GM19238 (cell line): ENCODE data around the gene GPR143.

Experiments
- DNase-seq: peaks from one replicate; pipeline ENCODE4 v3.0.0; 2011; ENCODE audit warnings: low spot score; ENCODE audit not compliant: insufficient read length

The GPR143 gene

DNA sequence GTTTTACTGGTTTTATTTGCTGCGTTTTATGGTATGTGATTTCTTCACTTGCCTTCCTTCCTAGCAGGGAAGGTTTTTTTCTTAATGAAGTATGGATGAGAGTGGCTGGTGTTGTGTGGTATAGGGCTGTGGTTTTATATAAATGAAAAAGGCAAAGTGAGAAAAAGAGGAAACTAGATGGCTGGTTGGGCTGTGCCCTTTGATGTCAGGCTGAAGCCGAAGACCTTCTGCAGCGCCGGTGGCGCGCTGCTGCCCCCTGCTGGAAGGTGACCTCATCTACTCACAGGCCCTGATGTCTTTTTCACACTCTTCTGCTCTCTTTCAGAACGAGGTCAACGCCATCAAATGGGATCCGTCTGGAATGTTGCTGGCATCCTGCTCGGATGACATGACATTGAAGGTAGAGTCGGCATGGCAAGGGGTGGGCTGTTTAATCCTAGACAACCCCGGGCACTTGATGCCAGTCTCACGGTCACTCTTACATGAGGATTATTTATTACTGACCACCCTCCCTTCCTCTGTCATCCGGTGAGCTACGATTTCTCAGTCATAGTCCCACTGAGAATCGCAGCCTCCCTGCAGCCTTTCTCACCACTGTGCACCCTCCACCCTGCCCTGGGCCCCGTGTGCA, 56.6 kb downstream of the GPR143 start:
- peak; percentile 56 for DNase-seq

DNA sequence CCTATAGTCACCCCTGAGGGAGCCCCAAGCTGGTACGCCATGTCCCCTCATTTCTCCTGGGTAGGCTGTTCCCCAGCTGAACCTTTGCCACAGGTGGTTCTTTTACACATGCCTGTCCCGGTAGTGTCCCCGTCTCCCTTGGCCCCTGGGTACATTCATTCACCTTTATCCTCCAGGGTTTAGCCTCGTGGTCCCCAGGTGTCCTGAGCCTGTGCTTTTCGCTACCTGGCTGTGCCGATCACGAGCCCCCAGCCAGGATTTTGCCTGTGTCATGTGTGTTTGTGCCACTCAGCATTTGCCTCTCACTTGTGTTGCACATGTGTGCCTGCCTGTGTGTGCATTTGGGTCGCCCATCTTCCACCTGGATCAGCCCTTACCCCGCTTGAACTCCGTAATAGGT, 57.6 kb downstream of the GPR143 start:
- no peak for DNase-seq

DNA sequence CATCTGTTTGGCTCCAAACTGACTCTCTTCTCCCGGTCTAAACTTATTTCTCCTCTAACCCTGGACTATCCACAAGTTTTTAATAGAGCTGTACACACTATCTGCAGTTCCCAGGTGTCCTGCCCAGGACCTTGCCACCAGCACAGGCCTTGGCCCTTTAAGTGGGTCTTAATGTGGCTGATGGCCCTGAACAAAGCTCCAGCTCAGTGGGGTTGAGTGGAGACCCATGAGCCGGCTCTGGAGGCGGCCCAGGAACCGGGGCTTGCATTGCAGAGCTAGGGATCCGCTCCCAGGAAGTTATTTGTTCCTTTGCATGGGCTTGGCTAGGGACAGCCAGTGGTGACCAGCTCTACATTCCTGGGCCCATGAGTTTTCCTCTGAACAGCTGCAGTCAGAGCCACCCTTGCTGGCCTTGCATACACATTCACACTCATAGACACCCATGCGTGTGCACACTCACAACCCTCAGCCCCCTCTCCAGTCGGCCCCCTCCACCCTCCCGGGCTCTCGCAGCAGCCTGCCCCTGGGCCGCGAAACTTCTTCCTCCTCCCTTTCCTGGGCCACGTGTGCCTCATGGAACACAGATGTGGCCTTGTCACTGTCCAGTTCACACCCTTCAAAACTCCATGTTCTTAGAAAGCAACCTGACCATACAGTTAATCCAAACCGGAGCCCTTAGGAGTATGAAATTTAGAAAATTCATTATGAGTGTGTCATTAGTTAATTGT, 58.2 kb downstream of the GPR143 start:
- DNase-seq, result no peak

DNA sequence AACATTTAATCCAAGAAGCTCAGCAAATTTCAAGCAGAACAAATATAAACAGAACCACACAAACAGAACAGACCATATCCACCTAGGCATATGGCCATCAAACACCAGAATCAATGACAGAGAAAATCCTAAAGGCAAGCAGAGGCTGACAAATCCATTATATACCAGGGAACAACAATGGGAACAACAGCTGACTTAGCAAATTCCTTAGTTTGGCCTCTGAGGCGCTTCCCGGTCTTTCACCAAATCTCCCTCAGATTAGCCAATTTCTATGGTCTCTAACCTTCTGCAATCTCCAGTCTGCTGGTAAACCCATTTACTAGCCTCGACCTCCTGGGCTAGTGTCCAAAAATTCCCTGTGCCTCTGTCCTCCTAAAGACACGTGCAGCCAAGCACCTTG, 59.2 kb downstream of the GPR143 start:
- no peak for DNase-seq

DNA sequence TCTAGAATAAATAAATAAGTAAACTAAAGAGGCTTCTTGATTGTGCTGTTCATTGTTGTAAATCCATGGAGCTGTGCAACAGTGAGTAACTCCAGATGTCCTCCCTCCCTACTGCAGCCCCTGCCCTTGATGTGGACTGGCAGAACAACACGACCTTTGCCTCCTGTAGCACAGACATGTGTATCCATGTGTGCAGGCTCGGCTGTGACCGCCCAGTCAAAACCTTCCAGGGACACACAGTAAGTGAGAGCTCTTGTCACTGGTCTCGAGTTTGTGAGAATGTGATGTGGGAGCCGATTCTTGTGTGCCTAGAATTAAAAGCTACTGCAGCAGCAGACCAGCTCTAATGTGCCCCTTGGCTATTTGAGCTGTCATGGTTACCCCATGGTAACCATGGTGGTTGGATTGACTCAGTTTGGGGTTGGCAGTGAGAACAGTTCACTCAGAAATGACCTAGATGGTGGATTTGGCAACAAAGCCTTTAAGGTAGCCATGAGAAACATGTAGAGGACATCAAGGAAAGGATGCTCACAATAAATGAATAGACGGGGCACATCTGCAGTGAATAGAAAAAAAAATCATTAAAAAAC, 60.7 kb downstream of the GPR143 start:
- no peak for DNase-seq

DNA sequence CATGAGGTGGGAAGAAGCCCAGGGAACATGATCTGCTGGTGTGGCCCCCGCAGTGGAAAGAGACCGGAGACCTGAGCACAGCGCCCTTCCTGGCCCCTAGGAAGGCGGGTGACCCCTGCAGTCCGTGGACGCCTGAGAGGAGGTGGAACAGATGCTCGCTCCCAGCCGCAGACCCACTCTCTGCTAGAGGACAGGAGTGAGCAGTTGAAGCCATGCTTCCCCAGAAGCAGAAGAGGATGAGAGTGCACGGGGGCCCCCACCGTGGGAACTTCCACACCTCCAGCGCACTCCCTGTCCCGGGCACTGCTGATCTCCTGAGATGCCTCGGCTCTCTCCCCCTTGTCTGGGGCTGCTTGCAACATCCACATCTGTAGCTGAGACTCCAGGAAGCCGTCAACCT, 62.2 kb downstream of the GPR143 start:
- no peak for DNase-seq

DNA sequence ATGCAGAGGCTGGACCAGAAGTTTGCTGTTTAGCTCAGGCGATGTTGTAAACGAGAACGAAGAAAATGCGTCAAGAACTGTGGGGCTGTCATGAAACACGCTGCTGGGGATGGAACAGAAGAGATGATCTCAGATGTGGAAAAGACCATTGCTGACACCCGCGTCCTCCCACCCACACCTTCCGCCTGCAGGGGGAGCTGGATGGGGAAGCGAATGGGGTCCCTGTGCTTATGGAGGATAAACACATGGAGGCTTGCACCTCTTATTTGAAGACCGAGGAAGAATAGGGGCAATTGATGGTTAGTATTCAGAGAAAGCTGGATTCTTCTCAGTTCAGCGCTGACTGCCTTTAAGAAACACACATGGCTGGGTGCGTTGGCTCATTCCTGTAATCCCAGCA, 63.9 kb downstream of the GPR143 start:
- no peak for DNase-seq

DNA sequence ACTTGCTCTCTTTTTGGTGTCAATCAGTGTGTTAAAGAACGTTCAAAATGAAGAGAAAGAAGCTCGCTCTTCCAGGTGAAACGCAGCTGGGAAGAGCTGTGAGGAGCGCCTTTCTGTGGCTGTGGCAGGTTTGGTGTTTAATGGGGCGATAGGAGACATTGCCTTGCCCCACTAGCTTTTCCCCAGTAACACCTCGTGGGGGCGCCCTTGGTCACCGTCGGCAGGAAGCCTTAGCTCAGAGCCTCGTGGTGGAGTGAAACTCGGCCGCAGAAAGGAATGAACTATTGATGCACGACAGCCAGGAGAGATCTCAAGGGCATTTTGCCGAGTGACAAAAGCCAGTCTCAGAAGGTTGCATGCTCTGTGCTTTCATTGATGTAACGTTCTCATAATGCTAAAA, 65.1 kb downstream of the GPR143 start:
- no peak for DNase-seq

DNA sequence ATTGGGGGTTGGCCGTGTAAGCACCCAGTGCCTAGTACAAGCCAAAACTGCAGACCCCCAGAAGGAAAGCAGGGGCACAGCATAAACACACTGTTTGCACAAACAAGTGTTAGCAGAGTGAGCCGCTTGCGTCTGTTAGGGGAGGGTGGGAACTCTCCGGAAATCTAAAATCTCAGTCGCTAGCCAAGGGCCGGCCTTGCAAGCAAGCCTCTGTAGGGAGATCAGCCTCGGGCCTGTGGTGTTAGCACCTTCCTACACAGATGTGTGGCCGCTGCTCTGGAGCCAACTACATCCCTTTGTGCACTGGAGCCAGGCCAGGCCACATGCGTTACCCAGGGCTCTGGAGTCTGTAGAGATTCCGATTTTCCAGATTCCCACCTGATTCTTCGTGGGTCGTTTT, 67.1 kb downstream of the GPR143 start:
- DNase-seq, result no peak

DNA sequence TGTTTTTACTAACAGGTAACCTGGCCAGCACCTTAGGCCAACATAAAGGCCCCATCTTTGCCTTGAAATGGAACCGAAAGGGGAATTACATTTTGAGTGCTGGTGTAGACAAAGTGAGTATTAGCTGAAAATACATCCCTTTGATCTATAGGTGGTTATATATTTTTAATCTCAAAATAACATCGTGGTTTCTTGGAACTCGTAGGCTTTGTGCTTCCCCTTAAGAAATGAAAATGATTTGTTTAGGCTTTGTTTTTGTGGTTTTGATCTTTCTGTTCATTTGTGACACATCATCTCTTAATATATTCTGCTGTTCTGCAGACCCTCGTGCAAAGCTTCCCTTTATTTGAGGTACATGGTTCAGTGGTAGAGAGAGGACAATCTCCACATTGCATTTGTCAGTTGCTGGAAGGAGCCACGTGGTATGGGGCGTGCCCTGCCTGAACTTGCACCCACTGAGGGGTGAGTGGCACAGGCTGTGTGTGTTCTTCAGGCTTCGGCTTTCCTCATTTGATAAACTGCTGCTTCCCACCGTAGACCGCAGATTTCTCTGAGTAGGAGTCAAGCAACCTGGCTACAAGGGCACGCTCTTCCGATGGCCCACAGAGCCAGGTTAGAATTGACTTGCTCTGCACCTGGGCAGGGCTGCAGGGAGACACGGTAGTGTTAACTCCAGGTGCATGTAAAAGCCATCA, 72.2 kb downstream of the GPR143 start:
- DNase-seq, result no peak

DNA sequence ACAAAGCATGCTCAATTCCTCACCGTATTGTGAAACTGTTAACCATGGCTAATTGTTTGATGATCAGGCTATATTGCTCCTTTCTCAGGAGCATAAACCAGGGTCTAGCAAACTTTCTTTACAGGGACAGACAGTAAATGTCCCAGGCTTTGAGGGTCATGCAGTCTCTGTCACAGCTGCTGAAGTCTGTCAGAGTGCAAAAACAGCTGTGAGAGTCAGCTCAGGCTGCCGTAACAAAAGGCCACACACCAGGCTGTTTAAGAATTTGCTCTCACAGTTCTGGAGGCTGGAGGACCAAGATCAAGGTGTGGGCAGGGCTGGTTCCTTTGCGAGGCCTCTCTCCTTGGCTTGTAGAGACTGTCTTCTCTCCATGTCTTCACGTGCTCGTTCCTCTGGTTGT, 75.6 kb downstream of the GPR143 start:
- no peak for DNase-seq

DNA sequence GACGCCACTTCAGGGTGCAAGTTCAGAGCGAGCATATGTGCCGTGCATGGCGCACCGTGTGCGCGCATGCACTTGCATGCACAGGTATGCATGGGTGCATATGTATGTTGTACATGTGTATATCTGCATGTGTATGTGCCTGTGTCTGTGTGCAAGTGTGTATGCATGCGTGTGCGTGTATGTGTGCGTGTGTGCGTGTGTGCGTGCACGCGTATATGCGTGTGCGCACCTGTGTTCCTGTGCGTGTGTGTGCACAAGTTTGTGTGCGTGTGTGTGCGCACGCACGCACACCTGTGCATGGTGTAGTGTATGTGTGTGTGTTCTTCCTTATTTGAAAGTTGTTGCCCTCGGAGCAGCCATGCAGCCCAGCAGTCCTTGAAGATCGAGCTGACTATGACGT, 76.8 kb downstream of the GPR143 start:
- DNase-seq, result no peak

DNA sequence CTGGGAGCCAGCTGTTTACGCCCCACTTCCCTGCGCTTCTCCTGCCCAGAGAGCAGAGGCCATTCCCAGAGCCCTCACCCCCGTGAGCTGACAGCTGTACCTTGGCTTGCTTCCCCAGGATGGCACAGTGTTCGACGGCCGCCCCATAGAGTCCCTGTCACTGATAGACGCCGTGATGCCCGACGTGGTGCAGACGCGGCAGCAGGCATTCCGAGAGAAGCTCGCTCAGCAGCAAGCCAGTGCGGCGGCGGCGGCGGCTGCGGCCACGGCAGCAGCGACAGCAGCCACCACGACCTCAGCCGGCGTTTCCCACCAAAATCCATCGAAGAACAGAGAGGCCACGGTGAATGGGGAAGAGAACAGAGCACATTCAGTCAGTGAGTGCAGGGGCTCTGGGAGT, 77.7 kb downstream of the GPR143 start:
- DNase-seq, result no peak

DNA sequence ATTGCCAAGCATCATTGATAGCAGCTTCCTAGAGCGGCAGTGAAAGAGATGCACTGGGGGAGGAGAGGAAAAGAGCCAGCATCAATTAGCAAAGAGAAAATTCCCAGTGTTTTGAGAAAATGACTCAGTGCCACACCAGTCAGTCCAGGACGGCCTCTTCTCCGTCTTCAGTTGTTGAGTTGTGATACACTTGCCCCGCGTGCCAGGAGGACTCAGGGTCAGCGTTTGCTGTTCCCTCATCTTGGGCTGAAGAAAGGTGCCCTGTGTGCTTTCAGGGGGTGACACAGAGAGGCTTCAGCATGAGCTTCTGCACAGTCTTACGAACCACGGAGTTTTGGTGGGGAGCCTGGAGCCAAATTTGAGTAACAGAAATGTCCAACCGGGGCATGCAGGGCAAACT, 82.3 kb downstream of the GPR143 start:
- no peak for DNase-seq

DNA sequence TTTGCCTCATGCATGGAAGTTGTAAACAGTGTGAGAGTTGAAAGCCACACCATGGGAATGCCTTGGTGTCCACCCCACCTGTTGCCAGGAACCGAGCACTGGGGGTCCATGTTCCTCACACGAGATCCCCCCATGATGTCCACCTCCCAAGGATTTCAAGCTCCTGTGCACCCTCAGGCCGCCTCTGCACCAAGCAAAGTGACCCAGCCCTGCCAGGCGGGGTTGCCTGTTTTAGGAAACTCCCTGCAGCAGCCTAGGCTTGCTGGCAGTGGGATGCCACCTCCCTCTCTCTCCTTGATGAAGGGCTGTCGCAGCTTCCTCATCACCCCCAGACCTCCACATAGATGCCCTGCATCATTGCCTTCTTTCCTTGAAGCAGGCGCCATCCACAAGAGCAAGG, 82.8 kb downstream of the GPR143 start:
- no peak for DNase-seq

DNA sequence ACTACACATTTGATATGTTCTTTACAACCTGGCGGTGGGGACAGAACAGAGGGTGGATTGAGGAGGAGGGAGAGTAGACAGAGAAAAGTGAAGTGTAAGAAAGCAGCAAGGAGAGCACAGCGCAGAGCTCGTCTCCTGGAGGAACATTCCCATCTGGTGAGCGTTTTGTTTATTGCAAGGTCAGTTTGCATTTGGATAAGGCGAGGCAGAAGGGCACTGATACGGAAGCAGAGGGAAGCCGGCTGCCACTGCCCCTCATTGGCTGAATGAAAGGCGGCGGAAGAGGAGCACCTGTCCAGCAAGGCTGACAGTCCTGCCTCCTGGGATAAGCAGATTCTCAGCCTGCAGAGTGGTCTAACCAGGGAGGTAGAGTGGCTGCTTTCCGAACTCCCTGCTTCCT, 83.2 kb downstream of the GPR143 start:
- DNase-seq, result no peak

DNA sequence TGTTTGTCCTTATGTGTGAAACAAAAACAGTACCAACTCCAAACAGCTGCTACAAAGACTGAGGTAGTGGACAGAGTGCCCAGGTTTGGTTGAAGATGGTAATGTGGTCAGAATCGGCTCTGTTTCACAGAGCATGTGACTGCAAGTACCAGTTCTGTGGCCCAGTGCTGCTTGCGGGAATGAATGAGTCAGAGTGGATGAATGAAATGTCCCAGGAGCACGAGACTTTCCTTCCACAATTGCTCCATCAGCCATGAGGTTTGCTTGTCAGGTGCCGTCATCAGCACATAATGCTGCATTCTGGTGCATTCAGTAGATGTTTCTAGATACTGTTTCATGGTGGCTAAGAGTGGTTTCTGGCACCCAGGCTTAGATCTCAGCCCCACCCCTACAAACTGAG, 84.2 kb downstream of the GPR143 start:
- DNase-seq, result no peak

DNA sequence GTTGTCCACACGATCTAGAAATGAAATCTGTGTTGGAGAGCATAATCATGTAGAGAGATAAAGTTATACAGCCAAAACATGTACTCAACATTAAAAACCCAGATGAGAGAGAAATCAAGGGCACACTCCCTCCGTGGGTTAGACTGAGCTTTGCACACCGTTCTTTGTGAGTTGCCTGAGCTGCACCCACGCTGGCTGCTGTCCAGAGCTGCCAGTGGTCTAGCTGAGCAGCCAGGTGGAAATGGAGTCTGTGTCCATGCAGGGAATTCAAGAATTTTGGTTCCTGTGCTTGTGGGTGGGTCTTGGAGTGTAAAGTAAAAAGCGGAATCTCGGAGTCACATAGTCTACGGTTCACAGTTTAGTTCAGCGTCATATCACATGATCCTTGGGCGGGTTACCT, 84.6 kb downstream of the GPR143 start:
- DNase-seq, result no peak

DNA sequence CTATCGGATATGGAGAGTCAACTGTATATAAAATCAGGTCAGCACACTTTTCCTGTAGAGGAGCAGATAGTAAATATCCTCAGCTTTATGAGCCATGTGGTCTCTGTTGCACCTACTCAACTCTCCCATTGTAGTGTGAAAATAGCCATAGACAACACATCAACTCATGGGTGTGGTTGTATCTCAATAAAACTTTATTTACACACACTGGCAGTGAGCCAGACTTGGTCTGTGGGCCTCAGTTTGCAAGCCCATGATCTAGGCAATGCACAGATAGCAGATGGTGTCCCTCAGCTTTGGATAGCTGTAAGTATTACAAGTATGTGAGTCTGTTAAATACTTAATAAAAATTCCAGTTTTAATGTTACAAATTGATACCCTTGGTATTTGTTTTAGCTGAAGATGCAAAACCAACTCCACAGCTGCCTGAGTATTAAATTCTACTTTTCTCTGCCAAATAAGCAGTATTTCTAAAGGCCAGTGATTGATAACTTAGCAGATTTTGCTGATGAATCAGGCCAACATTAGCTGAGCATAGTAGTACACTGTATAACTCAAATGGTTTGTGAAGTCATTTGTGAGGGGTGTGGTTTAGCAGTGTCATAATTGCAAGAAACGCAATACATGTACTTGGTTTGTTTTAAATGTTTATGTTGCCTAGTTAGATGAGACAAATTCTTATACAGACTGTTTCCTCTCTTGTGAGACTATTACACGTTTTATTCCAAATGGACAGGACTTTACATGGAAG, 87.3 kb downstream of the GPR143 start:
- DNase-seq, result no peak

DNA sequence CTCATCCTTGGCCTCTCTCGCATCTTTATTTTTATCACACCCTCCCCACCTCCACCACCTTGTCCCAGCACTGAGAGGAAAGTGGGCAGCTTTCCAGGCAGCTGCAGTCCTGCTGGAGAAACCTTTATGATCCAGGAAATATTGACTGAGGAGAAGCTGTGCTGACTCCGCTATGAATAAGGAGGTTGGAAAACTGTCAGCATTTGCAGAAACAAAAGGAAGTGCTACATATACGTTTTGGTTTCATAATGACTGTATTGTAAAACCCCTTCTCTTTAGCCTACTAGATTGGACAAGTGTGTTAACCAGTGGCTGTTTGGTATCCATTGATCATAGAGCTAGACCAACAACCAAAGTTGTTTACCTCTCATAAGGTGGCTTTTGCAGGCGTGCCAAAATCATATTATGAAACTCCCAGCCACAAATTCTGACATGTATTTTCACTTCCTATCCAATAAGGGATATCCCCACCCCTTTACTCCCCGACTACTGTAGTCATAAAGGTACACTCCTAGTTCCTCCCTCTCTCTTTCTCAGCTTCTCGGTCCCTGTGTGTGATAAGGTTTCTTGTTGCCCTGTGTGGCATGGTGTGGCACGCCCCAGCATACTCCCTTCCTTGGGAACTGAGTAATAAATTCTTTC, 88.4 kb downstream of the GPR143 start:
- DNase-seq, result peak; percentile 36

DNA sequence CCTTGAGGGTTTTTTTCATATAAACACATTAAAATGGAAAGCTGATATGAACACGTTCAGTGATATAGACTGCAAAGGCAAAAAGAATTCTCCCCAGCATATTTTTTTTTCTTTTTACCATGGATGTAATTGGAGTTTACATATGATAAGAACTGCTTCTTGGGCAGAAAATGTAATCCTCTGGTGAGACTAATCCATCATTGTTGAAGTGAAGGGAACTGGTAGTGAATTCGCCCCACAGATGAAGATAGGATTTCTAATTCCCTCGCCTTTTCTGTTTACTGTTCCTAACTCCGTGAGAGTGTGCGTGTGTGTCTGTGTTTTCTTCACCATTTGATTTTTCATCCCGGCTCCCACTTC, 88.9 kb downstream of the GPR143 start:
- no peak for DNase-seq
